ENCODE measurements around the gene ALOX15. TPM values are rescaled to one million over a fixed set of nuclear protein-coding genes. Genes with fewer than 3 reads are reported as not detected.
"Not testable (repeated sequence)": the region's sequence is repeated elsewhere in the genome, so short reads cannot be mapped to it uniquely, and the experiment has no call there.

Gene ALOX15
- total RNA-seq, 1 experiment from 2014 or later, result 0.31 TPM

DNA sequence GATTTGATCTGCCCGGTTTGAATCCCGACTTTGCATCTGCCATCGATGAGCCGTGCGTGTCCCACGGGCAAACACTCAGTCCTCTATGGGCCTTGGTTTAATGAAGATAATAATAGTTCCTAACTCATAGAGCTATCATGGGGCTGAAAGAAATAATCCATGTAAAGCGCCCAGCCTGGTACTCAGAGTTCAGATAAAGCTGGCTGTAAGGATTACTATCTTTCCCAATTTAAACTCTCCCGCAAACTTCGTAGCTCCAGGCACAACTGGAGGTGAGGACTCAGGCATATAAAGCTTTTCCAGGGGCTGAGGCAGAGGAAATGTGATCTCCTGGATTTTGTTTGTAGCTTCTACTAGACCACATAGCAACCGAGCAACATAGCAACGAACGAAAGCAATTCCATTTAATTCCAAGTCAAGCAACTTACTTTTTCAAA lies 16.3 kb downstream of the ALOX15 start:
- Histone ChIP-seq H2BK20ac (ENCODE audit: low read depth, low read length, poor library complexity, severe bottlenecking) (no peak overlapping the region), H3K79me1 (ENCODE audit: insufficient read depth, low read depth, low read length, poor library complexity, severe bottlenecking) (no peaks in the 10 kb centered on the region), H2AFZ (ENCODE audit: low read length) (no peak overlapping the region), H3K4ac (ENCODE audit: low read depth, low read length) (no peak overlapping the region), H3K9ac (ENCODE audit: extremely low read depth, insufficient read length, low read length) (no peak overlapping the region), H2BK5ac (ENCODE audit: insufficient read length, low read length) (no peak overlapping the region), H4K20me1 (ENCODE audit: control insufficient read depth, insufficient read depth, insufficient read length) (no peaks in the 10 kb centered on the region), H3K27me3 (ENCODE audit: insufficient read depth, low read length) (no peaks in the 10 kb centered on the region), H3K23ac (ENCODE audit: insufficient read length, low read depth, low read length) (no peak overlapping the region), H3K23me2 (ENCODE audit: insufficient read length, low read depth, low read length, poor library complexity, severe bottlenecking) (no peaks in the 10 kb centered on the region), H3K79me2 (ENCODE audit: insufficient read depth, low read length) (no peaks in the 10 kb centered on the region), H3K4me1 (ENCODE audit: insufficient read depth, low read length) (no peaks in the 10 kb centered on the region), H3K56ac (ENCODE audit: insufficient read length, low read depth, low read length) (no peak overlapping the region), H3K18ac (ENCODE audit: insufficient read length, low read depth, low read length) (no peak overlapping the region), H3K9me3 (ENCODE audit: control insufficient read depth, low read depth, low read length) (no peaks in the 10 kb centered on the region), H2AK5ac (ENCODE audit: insufficient read length, low read length) (no peak overlapping the region), H3T11ph (ENCODE audit: low read length) (no peak overlapping the region), H3K4me2 (ENCODE audit: insufficient read depth, insufficient read length, low read length) (no peak overlapping the region), H4K8ac (replicated peaks; ENCODE audit: insufficient read length, low read depth, low read length) (no peak overlapping the region), H3K27ac (ENCODE audit: insufficient read length, low read depth, low read length) (no peak overlapping the region), H2BK120ac (ENCODE audit: low read depth, low read length, poor library complexity, severe bottlenecking) (no peak overlapping the region), H4K5ac (ENCODE audit: insufficient read length, low read depth, low read length) (no peak overlapping the region), H3K14ac (ENCODE audit: insufficient read depth, low read length) (no peak overlapping the region), H2BK12ac (ENCODE audit: insufficient read length, low read depth, low read length) (no peak overlapping the region), H4K91ac (ENCODE audit: insufficient read length, low read depth, low read length) (no peak overlapping the region), H2BK15ac (ENCODE audit: low read depth, low read length) (no peak overlapping the region)
- Mint-ChIP-seq H3K4me3 (no peak overlapping the region), H3K27me3 (ENCODE audit: low read depth) (peaks cover 5% of the 10 kb centered on the region), H3K36me3 (ENCODE audit: insufficient read depth in 1 of 3, low read depth in 3 of 3) (no peaks in the 10 kb centered on the region), H3K4me1 (peaks cover 0 to 7% of the 10 kb centered on the region in 2 experiments; a peak in 2 of 4 replicates), H3K9me3 (no peaks in the 10 kb centered on the region; a peak in 1 of 5 replicates), H3K27ac (peak overlapping the region in 1 of 3 experiments; percentile 64; a peak in 2 of 7 replicates)
- TF ChIP-seq, protein P1, sequence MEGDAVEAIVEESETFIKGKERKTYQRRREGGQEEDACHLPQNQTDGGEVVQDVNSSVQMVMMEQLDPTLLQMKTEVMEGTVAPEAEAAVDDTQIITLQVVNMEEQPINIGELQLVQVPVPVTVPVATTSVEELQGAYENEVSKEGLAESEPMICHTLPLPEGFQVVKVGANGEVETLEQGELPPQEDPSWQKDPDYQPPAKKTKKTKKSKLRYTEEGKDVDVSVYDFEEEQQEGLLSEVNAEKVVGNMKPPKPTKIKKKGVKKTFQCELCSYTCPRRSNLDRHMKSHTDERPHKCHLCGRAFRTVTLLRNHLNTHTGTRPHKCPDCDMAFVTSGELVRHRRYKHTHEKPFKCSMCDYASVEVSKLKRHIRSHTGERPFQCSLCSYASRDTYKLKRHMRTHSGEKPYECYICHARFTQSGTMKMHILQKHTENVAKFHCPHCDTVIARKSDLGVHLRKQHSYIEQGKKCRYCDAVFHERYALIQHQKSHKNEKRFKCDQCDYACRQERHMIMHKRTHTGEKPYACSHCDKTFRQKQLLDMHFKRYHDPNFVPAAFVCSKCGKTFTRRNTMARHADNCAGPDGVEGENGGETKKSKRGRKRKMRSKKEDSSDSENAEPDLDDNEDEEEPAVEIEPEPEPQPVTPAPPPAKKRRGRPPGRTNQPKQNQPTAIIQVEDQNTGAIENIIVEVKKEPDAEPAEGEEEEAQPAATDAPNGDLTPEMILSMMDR (conservative IDR thresholded peaks at IDR 0.05), result no peak
- WGBS (ENCODE audit: extremely low coverage, insufficient read length, low lambda C conversion rate), result no CpG with 5 or more reads among the region's 12 CpGs
- DNase-seq, result no peak

DNA sequence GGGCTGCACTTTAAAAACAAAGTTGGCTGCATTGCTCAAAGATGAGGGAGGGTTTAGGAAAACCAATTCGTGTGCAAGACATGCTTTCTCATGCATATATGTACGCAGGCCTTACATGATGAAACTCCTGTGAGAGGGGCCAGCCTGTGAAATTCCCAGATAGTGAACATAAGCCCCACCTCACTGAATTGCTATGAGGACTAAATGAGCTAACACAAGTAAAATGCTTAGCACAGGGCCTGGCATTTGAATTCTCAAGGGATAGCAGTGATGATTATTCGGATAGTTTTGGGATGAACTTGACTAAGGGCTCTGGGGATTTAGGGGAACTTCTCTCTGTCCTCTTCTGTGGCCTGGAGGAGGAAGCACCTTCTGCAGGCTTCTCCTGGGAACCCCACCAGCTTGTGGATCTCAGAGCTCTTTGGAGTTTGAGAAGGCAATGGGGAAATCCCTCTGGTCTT lies 17.0 kb downstream of the ALOX15 start:
- H3K23ac ChIP-seq (ENCODE audit: insufficient read length, low read depth, low read length); DNase-seq; H3K4me3 Mint-ChIP-seq; H3K79me2 ChIP-seq (ENCODE audit: insufficient read depth, low read length); H3K79me1 ChIP-seq (ENCODE audit: insufficient read depth, low read depth, low read length, poor library complexity, severe bottlenecking); H3K4me1 ChIP-seq (ENCODE audit: insufficient read depth, low read length); H3K27me3 ChIP-seq (ENCODE audit: insufficient read depth, low read length); H4K91ac ChIP-seq (ENCODE audit: insufficient read length, low read depth, low read length); H3K23me2 ChIP-seq (ENCODE audit: insufficient read length, low read depth, low read length, poor library complexity, severe bottlenecking); H3K27ac ChIP-seq (ENCODE audit: insufficient read length, low read depth, low read length); H3K9ac ChIP-seq (ENCODE audit: extremely low read depth, insufficient read length, low read length); H4K8ac ChIP-seq (replicated peaks; ENCODE audit: insufficient read length, low read depth, low read length); H2BK15ac ChIP-seq (ENCODE audit: low read depth, low read length); H4K5ac ChIP-seq (ENCODE audit: insufficient read length, low read depth, low read length); H2AK5ac ChIP-seq (ENCODE audit: insufficient read length, low read length); H4K20me1 ChIP-seq (ENCODE audit: control insufficient read depth, insufficient read depth, insufficient read length); H2AFZ ChIP-seq (ENCODE audit: low read length); H3K56ac ChIP-seq (ENCODE audit: insufficient read length, low read depth, low read length); H3K27me3 Mint-ChIP-seq (ENCODE audit: low read depth); H2BK12ac ChIP-seq (ENCODE audit: insufficient read length, low read depth, low read length); H3K9me3 ChIP-seq (ENCODE audit: control insufficient read depth, low read depth, low read length); H3K4ac ChIP-seq (ENCODE audit: low read depth, low read length); H2BK20ac ChIP-seq (ENCODE audit: low read depth, low read length, poor library complexity, severe bottlenecking); H3T11ph ChIP-seq (ENCODE audit: low read length); H3K4me1 Mint-ChIP-seq; H3K14ac ChIP-seq (ENCODE audit: insufficient read depth, low read length); H3K36me3 Mint-ChIP-seq (ENCODE audit: insufficient read depth in 1 of 3, low read depth in 3 of 3); H2BK5ac ChIP-seq (ENCODE audit: insufficient read length, low read length); H3K18ac ChIP-seq (ENCODE audit: insufficient read length, low read depth, low read length); H3K27ac Mint-ChIP-seq; H3K4me2 ChIP-seq (ENCODE audit: insufficient read depth, insufficient read length, low read length); H3K9me3 Mint-ChIP-seq: not testable (repeated sequence)
- WGBS (ENCODE audit: extremely low coverage, insufficient read length, low lambda C conversion rate), result no CpG with 5 or more reads among the region's 3 CpGs
- peak overlapping the region; percentile 67 for H2BK120ac ChIP-seq (ENCODE audit: low read depth, low read length, poor library complexity, severe bottlenecking)
